HG03095 (cell line): Measurements from ENCODE around the gene ADPRH.
A peak's percentile ranks its signal among the peaks of the same experiment; 100 is the strongest.
"Not testable (repeated sequence)": the region's sequence is repeated elsewhere in the genome, so short reads cannot be mapped to it uniquely, and the experiment has no call there.

Experiments
- ATAC-seq: cut with Tn5 transposase; IDR thresholded peaks from one replicate; pipeline ENCODE4 v1.9.1; 2021; ENCODE audit warnings: moderate library complexity; ENCODE audit not compliant: unreplicated experiment

The ADPRH gene

GRCh38 chr3:119579366-119580066 is at the start of gene ADPRH:
Gene ADPRH (plus strand): TSS chr3:119579492. CDS start chr3:119582170, 2,678 bp downstream.
- peak; percentile 61 for ATAC-seq

- ATAC-seq, result no peak
Observed at GRCh38 chr3:119529883-119530282, 49.4 kb upstream of the ADPRH start.

GRCh38 chr3:119530456-119530855 is 48.8 kb upstream of the ADPRH start:
- ATAC-seq, result no peak

DNA sequence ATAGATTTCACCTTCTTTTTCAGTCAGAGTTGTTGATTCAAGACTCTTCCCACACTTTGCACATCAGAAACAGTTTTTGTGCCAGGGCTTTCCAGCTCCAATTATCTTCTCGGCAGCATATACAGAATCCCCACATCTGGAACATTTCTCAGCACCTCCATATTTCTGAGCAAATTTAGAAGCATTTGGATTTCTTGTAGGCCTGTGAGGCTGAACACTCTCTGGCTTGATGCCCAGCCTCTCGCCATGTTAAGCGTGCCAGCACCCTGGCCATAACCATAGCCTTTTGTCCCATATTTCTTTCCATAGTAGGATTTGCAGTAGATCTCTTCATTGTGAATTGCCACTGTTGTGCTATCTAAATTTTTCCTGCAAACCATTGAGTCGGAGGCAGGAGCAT is 48.1 kb upstream of the ADPRH start:
- no peak for ATAC-seq

GRCh38 chr3:119534296-119534695 is 45.0 kb upstream of the ADPRH start:
- no peak for ATAC-seq

DNA sequence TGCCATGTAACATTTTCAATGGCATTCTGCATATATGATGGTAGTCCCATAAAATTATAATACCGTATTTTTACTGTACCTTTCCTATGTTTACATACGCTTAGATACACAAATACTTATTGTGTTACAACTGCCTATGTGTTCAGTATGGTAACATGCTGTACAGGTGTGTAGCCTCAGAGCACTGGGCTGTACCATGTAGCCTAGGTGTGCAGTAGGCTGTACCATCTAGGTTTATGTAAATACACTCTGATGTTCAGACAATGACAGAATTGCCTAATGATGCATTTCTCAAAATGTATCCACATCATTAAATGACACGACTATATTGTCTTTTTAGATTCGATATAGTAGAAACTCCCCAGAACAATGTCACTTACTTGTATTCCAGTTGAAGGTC is 42.5 kb upstream of the ADPRH start:
- no peak for ATAC-seq

GRCh38 chr3:119538772-119539171 is 40.5 kb upstream of the ADPRH start:
- ATAC-seq, result no peak

DNA sequence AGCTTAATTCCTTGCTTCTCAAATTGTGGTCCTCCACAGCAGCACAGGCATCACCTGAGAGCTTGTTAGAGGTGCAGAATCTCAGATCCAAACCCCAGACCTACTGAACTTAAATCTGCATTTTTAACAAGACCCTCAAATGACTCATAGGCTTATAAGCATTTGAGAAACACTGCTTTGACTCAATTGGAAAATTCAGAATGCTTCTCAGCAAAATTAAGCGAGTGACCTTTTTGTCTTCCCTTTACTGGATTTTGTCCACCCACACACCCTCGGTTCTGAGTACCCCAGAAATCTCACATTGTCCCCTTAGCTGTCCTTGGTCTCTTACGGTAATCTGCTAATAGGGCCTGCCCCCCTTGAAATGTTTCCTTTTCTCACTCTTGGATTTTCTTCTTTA is 37.7 kb upstream of the ADPRH start:
- no peak for ATAC-seq

GRCh38 chr3:119542168-119542767 is 37.0 kb upstream of the ADPRH start:
- ATAC-seq, result peak; percentile 33

DNA sequence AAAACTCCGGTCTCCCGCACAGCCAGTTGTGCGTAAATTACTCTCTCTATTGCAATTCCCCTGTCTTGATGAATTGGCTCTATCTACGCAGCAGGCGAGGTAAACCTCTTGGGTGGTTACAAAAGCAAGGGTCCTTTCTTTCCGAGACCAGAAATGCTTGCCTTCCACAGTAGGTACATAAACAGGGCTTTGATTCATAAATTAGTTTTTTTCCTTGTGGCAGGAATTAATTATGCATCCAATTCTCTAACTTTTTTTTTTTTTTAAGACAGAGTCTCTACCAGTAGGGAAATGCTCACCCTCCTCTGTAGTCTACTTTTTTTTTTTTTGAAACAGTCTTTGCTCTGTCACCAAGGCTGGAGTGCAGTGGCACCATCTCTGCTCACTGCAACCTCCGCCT is 36.1 kb upstream of the ADPRH start:
- no peak for ATAC-seq

- no peak for ATAC-seq
Observed at GRCh38 chr3:119547227-119547626, 32.1 kb upstream of the ADPRH start.

DNA sequence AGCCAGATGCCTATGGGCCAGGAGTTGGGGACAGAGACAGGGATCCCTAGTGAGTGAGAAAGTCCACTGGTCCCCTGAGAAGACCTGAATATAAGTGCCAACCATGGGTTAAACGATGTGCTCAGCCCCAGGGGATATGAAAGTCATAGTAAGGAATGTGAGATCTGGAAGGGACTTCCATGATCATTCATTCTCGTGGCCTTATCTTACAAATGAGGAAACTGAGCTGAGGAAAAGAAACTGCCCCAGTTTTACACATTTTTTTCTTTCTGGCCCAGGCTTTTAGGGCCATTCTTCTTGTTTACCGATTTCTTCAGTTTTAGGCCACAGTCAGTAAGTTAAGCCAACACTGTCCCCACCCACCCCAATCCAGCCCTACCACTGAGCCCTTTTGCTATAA is 31.0 kb upstream of the ADPRH start:
- no peak for ATAC-seq

GRCh38 chr3:119550192-119550910 is 28.9 kb upstream of the ADPRH start:
- ATAC-seq, result no peak

DNA sequence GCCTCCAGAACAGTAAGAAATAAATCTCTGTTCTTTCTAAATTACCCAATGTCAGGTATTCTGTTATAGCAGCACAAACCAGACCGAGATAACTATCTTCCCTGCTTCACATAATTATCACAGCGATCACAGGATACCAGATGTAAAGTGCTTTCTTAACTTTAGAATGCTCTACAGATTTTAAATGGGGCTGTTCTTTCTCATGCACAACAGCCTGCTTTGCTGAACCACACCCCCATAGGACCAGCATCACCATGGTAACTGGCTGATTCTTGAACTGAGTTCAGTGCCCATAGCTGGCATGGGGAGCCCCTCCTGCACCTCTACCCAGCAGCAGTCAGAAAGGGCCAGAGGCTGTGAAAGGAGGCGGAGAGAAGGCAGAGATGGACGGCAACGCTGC is 27.7 kb upstream of the ADPRH start:
- ATAC-seq, result no peak

GRCh38 chr3:119552928-119553327 is 26.4 kb upstream of the ADPRH start:
- ATAC-seq, result not testable (repeated sequence)

DNA sequence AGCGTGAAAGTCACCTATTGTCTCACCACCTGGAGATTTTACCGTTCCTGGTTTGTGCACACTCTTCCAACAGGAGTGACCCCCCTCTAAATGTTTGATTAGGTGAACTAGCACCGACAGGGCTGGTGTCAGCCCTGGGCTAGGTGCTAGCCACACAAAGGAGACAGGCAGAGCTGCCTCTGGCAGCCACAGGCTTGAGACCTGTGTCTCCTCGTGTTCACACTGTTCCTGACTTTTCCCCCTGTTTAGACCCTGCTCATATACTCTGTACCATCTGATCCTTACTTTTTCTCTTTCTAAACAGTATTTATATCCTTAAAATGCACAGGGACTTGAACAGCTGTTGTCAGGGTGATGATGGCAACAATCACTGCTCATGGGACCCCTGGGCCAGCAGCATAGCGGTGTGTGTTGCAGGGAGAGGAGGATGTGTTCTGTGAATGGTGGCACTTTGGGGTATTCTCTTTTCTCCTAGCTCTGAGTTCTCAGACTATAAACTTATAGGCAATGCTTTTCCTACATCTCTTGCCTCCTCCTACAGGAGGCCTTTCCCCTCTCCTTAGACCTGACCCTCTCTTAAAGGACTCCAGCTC is 25.4 kb upstream of the ADPRH start:
- no peak for ATAC-seq

- ATAC-seq, result no peak
Observed at GRCh38 chr3:119555309-119555735, 24.0 kb upstream of the ADPRH start.

- ATAC-seq, result no peak
Observed at GRCh38 chr3:119555929-119556328, 23.4 kb upstream of the ADPRH start.

GRCh38 chr3:119557192-119557876 is 22.0 kb upstream of the ADPRH start:
- ATAC-seq, result no peak

DNA sequence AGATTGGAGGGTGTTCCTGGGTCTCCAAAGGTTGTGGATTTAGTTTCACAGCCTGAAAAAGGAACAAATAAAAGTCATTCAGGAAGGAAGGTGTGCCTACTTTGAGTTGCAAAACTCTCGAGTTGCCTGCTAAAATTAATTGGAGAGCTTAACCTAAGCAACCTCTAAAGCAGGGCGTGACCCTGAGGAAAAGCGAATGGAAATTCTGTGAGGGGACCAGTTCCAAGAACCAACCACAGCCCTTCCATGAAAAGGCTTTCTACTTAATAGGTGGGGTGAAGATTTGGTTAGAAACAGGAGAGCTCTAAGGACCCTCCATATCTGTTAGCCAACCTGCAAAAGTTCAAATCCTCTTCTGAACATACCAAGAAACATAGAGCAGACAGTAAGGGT is 21.4 kb upstream of the ADPRH start:
- ATAC-seq, result no peak

- ATAC-seq, result no peak
Observed at GRCh38 chr3:119558626-119559317, 20.5 kb upstream of the ADPRH start.
